ENCODE results near the gene VPS11. TPM values are rescaled to one million over a fixed set of nuclear protein-coding genes. Genes with fewer than 3 reads are reported as not detected.

Gene VPS11
- total and polyA plus RNA-seq, 2 experiments from 2014 or later, result 11.5 to 13.4 TPM

DNA sequence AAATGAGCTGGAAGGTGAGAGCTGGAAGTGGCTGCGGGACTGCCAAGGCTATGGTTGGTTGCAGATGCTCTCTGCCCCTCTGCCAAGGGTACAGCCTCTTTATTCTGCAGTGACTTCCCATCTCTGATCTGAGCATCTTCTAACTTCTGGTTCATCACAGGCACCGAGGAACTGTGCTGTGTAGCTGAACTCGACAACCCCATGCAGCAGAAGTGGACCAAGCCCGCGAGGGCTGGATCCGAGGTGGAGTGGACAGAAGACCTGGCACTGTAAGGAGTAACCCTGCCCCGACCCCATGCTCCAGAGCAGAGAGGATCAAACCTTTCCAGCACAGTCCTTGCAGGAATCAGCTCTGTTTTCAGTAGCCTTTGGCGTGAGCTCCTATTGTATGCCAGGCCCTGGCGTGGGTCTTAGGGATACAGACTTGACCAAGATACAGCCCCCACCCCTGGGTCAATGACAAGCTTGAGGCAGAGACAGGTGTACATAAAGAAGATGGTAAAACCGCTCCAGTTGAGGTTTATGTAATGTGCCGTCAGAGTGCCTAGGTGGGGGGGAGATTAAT, 43.8 kb downstream of the VPS11 start:
- TF ChIP-seq CREB1 (CRISPR knock-in tag; IDR thresholded peaks at IDR 0.05; ENCODE audit: low read depth), result no peak
- TF ChIP-seq ZNF114 (CRISPR knock-in tag; IDR thresholded peaks at IDR 0.05), result no peak
- no peak for TF ChIP-seq EZH2 (IDR thresholded peaks at IDR 0.05; ENCODE audit: low read depth, unreplicated experiment)
- TF ChIP-seq JUNB (IDR thresholded peaks at IDR 0.05; ENCODE audit: unreplicated experiment), result no peak
- no peak for TF ChIP-seq POLR2AphosphoS5 (IDR thresholded peaks at IDR 0.05; ENCODE audit: low read depth)
- no peak for TF ChIP-seq ZNF331 (CRISPR knock-in tag; IDR thresholded peaks at IDR 0.05; ENCODE audit: low read depth)
- no peak for TF ChIP-seq EZH2phosphoT487 (IDR thresholded peaks at IDR 0.05; ENCODE audit: unreplicated experiment)
- TF ChIP-seq, protein P1, sequence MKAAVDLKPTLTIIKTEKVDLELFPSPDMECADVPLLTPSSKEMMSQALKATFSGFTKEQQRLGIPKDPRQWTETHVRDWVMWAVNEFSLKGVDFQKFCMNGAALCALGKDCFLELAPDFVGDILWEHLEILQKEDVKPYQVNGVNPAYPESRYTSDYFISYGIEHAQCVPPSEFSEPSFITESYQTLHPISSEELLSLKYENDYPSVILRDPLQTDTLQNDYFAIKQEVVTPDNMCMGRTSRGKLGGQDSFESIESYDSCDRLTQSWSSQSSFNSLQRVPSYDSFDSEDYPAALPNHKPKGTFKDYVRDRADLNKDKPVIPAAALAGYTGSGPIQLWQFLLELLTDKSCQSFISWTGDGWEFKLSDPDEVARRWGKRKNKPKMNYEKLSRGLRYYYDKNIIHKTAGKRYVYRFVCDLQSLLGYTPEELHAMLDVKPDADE (IDR thresholded peaks at IDR 0.05), result no peak
- TF ChIP-seq, protein P2, sequence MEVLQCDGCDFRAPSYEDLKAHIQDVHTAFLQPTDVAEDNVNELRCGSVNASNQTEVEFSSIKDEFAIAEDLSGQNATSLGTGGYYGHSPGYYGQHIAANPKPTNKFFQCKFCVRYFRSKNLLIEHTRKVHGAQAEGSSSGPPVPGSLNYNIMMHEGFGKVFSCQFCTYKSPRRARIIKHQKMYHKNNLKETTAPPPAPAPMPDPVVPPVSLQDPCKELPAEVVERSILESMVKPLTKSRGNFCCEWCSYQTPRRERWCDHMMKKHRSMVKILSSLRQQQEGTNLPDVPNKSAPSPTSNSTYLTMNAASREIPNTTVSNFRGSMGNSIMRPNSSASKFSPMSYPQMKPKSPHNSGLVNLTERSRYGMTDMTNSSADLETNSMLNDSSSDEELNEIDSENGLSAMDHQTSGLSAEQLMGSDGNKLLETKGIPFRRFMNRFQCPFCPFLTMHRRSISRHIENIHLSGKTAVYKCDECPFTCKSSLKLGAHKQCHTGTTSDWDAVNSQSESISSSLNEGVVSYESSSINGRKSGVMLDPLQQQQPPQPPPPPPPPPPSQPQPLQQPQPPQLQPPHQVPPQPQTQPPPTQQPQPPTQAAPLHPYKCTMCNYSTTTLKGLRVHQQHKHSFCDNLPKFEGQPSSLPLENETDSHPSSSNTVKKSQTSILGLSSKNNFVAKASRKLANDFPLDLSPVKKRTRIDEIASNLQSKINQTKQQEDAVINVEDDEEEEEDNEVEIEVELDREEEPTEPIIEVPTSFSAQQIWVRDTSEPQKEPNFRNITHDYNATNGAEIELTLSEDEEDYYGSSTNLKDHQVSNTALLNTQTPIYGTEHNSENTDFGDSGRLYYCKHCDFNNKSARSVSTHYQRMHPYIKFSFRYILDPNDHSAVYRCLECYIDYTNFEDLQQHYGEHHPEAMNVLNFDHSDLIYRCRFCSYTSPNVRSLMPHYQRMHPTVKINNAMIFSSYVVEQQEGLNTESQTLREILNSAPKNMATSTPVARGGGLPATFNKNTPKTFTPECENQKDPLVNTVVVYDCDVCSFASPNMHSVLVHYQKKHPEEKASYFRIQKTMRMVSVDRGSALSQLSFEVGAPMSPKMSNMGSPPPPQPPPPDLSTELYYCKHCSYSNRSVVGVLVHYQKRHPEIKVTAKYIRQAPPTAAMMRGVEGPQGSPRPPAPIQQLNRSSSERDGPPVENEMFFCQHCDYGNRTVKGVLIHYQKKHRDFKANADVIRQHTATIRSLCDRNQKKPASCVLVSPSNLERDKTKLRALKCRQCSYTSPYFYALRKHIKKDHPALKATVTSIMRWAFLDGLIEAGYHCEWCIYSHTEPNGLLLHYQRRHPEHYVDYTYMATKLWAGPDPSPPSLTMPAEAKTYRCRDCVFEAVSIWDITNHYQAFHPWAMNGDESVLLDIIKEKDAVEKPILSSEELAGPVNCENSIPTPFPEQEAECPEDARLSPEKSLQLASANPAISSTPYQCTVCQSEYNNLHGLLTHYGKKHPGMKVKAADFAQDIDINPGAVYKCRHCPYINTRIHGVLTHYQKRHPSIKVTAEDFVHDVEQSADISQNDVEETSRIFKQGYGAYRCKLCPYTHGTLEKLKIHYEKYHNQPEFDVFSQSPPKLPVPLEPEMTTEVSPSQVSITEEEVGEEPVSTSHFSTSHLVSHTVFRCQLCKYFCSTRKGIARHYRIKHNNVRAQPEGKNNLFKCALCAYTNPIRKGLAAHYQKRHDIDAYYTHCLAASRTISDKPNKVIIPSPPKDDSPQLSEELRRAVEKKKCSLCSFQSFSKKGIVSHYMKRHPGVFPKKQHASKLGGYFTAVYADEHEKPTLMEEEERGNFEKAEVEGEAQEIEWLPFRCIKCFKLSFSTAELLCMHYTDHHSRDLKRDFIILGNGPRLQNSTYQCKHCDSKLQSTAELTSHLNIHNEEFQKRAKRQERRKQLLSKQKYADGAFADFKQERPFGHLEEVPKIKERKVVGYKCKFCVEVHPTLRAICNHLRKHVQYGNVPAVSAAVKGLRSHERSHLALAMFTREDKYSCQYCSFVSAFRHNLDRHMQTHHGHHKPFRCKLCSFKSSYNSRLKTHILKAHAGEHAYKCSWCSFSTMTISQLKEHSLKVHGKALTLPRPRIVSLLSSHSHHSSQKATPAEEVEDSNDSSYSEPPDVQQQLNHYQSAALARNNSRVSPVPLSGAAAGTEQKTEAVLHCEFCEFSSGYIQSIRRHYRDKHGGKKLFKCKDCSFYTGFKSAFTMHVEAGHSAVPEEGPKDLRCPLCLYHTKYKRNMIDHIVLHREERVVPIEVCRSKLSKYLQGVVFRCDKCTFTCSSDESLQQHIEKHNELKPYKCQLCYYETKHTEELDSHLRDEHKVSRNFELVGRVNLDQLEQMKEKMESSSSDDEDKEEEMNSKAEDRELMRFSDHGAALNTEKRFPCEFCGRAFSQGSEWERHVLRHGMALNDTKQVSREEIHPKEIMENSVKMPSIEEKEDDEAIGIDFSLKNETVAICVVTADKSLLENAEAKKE (CRISPR knock-in tag; IDR thresholded peaks at IDR 0.05), result no peak
- no peak for TF ChIP-seq NANOG (IDR thresholded peaks at IDR 0.05; ENCODE audit: borderline replicate concordance)
- no peak for TF ChIP-seq STAT1 (IDR thresholded peaks at IDR 0.05; ENCODE audit: unreplicated experiment)
- TF ChIP-seq, protein P3, sequence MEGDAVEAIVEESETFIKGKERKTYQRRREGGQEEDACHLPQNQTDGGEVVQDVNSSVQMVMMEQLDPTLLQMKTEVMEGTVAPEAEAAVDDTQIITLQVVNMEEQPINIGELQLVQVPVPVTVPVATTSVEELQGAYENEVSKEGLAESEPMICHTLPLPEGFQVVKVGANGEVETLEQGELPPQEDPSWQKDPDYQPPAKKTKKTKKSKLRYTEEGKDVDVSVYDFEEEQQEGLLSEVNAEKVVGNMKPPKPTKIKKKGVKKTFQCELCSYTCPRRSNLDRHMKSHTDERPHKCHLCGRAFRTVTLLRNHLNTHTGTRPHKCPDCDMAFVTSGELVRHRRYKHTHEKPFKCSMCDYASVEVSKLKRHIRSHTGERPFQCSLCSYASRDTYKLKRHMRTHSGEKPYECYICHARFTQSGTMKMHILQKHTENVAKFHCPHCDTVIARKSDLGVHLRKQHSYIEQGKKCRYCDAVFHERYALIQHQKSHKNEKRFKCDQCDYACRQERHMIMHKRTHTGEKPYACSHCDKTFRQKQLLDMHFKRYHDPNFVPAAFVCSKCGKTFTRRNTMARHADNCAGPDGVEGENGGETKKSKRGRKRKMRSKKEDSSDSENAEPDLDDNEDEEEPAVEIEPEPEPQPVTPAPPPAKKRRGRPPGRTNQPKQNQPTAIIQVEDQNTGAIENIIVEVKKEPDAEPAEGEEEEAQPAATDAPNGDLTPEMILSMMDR (conservative IDR thresholded peaks at IDR 0.05; ENCODE audit: low read depth in 2 of 2), result no peak
- no peak for TF ChIP-seq REST (IDR thresholded peaks at IDR 0.05; ENCODE audit: unreplicated experiment)
- H3K27ac ChIP-seq (ENCODE audit: low read depth), result no peak overlapping the region
- peaks cover 5% of the 10 kb centered on the region; the same call in 1 of the 2 replicates for H3F3A ChIP-seq (replicated peaks; ENCODE audit: low read depth)
- no peak overlapping the region for H2AFZ ChIP-seq
- no peaks in the 10 kb centered on the region for H3K9me3 Mint-ChIP-seq
- H3K4me2 ChIP-seq, result no peak overlapping the region
- no peak overlapping the region for H3K4me3 ChIP-seq
- DNase-seq (ENCODE audit: low spot score) (no peak), ATAC-seq (no peak)
- peaks cover 19% of the 10 kb centered on the region for H3K27me3 Mint-ChIP-seq (ENCODE audit: insufficient read depth, low read depth, poor library complexity)
- no peaks in the 10 kb centered on the region for H4K20me1 ChIP-seq (replicated peaks; ENCODE audit: insufficient read depth)
- peaks cover 19% of the 10 kb centered on the region for H3K4me1 Mint-ChIP-seq
- no peak overlapping the region for H3K27ac Mint-ChIP-seq
- peaks cover 20% of the 10 kb centered on the region for H3K27me3 ChIP-seq (ENCODE audit: insufficient read depth)
- H3K36me3 Mint-ChIP-seq (ENCODE audit: low read depth), result no peaks in the 10 kb centered on the region; the same call in 2 of the 3 replicates
- H3K36me3 ChIP-seq (ENCODE audit: insufficient read depth), result no peaks in the 10 kb centered on the region
- H3K4me1 ChIP-seq (ENCODE audit: insufficient read depth), result peaks cover 19% of the 10 kb centered on the region
- no peaks in the 10 kb centered on the region for H3K79me2 ChIP-seq (replicated peaks; ENCODE audit: insufficient read depth)
- no peak overlapping the region for H3K4me3 Mint-ChIP-seq
- H3K9me2 ChIP-seq (ENCODE audit: insufficient read depth), result no peaks in the 10 kb centered on the region

All from GM23338 (cell line).